Peyer's patch (tissue), 4 donors: ENCODE data around the gene CCDC57.
"Not testable (repeated sequence)": the region's sequence is repeated elsewhere in the genome, so short reads cannot be mapped to it uniquely, and the experiment has no call there.

Source experiments
- POLR2A ChIP-seq, 2 donors: fragments of 450-650 bp; IDR thresholded peaks; one replicate each; pipeline ENCODE4 v1.5.1; 2017; ENCODE audit warnings: antibody characterized with exemption in 2 of 2, mild to moderate bottlenecking in 2 of 2, moderate library complexity in 2 of 2
- TF ChIP-seq, protein P1 (sequence below), 6 experiments: fragments of 450-650 bp in 4 of 6; fragments of 200-600 bp in 2 of 6; sonication (generic) in 1 of 6; IDR thresholded peaks; one replicate each; pipeline ENCODE4 v1.5.1; 2017 to 2019; ENCODE audit warnings: antibody characterized with exemption in 6 of 6, mild to moderate bottlenecking in 3 of 6, moderate library complexity in 1 of 6

DNA sequence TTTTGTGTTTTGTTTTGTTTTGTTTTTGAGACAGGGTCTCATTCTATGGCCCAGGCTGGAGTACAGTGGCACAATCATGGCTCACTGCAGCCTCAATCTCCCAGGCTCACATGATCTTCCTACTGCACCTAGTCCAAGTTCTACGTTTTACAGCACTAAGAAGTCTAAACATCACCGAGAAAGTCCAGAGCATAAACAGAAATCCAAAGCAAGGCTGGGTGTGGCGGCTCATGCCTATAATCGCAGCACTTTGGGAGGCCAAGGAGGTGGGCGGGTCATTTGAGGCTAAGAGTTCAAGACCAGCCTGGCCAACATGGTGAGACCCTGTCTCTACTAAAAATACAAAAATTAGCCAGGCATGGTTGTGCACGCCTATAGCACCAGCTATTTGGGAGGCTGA lies 19.6 kb downstream of the CCDC57 start:
- TF ChIP-seq, protein P1, sequence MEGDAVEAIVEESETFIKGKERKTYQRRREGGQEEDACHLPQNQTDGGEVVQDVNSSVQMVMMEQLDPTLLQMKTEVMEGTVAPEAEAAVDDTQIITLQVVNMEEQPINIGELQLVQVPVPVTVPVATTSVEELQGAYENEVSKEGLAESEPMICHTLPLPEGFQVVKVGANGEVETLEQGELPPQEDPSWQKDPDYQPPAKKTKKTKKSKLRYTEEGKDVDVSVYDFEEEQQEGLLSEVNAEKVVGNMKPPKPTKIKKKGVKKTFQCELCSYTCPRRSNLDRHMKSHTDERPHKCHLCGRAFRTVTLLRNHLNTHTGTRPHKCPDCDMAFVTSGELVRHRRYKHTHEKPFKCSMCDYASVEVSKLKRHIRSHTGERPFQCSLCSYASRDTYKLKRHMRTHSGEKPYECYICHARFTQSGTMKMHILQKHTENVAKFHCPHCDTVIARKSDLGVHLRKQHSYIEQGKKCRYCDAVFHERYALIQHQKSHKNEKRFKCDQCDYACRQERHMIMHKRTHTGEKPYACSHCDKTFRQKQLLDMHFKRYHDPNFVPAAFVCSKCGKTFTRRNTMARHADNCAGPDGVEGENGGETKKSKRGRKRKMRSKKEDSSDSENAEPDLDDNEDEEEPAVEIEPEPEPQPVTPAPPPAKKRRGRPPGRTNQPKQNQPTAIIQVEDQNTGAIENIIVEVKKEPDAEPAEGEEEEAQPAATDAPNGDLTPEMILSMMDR (IDR thresholded peaks at IDR 0.05), result not testable (repeated sequence)
- TF ChIP-seq POLR2A (IDR thresholded peaks at IDR 0.05), result not testable (repeated sequence)
